ENCODE data around the gene TENT4B.

DNA sequence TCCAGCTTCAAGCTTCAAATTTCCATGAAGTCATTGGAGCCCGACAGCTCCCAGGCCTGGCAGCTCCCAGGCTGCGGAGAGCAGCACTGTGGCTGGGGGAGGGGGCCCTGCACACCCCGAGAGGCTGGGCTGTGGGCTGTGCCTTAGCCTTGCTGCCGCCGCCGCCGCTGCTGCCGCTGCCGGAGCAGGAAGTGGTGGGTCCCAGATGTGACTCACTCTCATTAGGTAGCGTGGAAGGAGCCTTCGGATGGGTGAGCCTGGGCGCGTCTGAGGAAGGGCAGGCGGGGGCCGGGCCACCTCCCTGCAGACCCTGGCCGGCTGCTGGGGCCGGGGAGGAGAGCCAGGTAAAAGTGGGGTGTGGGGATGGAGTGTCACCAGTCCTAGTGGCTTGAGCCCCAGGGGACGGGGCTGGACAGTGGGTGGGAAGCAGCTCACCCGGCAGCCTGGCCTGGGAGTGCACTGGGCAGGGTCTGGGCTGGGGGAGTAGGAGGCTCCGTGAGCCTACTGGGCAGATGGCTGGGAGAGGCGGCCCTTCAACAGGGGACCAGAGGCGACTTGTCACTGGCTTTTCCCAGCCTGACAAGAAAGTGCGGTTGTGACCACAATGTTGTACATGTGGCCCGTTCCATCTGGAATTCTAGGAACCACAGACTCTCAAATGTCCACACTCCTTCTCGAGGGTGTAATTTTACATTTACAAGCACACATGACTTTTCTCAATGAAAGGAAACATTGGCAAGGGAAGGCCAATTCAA, 113.4 kb downstream of the TENT4B start, which contains the start of gene ADCY7:
- TF ChIP-seq POLR2A (IDR thresholded peaks at IDR 0.05), result no peak
- TF ChIP-seq POLR2AphosphoS5 (IDR thresholded peaks at IDR 0.05), result no peak

Measured in breast epithelium (tissue), 3 donors.